Esophagus muscularis mucosa (tissue), 4 donors: ENCODE data around the gene SYNE1. TPM values are rescaled to one million over a fixed set of nuclear protein-coding genes. Genes with fewer than 3 reads are reported as not detected.

ENCODE experiments used
- DNase-seq: peaks from one replicate; pipeline ENCODE4 v3.0.0-alpha.2; 2017; ENCODE audit errors: extremely low spot score
- H3K27ac ChIP-seq, 4 donors: fragments of 200-600 bp; sonication (generic); replicated peaks in 1 of 4; 1 replicate in 3 of 4; 2 replicates in 1 of 4; pipeline ENCODE4 v1.5.1; 2016 to 2019; ENCODE audit warnings: mild to moderate bottlenecking in 1 of 4
- H3K27me3 ChIP-seq, 4 donors: fragments of 200-600 bp; sonication (generic); one replicate each; pipeline versions ENCODE4 v1.5.1 to v1.6.0; 2016 to 2019
- H3K36me3 ChIP-seq, 4 donors: fragments of 200-600 bp; sonication (generic); one replicate each; pipeline ENCODE4 v1.5.1; 2016 to 2019
- H3K4me1 ChIP-seq, 4 donors: fragments of 200-600 bp; sonication (generic); one replicate each; pipeline ENCODE4 v1.5.1; 2016 to 2019
- H3K4me3 ChIP-seq, 4 donors: fragments of 200-600 bp; sonication (generic); 1 replicate in 2 of 4; 2 replicates in 2 of 4; pipeline ENCODE4 v1.5.1; 2016 to 2019; ENCODE audit warnings: mild to moderate bottlenecking in 4 of 4, moderate library complexity in 1 of 4
- H3K9me3 ChIP-seq, 4 donors: fragments of 200-600 bp; sonication (generic); 1 replicate in 3 of 4; 2 replicates in 1 of 4; pipeline ENCODE4 v1.5.1; 2016 to 2019
- CTCF ChIP-seq, 3 experiments: fragments of 200-600 bp in 2 of 3; fragments of 450-650 bp in 1 of 3; sonication (generic) in 2 of 3; IDR thresholded peaks; one replicate each; pipeline ENCODE4 v1.5.1; 2017 to 2019; ENCODE audit warnings: antibody characterized with exemption in 3 of 3, mild to moderate bottlenecking in 2 of 3, moderate library complexity in 1 of 3
- EP300 ChIP-seq: sonication (generic); formaldehyde crosslinking; IDR thresholded peaks from one replicate; pipeline ENCODE4 v1.6.1; 2017; ENCODE audit warnings: antibody characterized with exemption
- POLR2A ChIP-seq: fragments of 450-650 bp; IDR thresholded peaks from one replicate; pipeline ENCODE4 v1.6.1; 2017; ENCODE audit warnings: antibody characterized with exemption, moderate library complexity, mild to moderate bottlenecking, low read depth
- POLR2AphosphoS5 ChIP-seq, 2 donors: sonication (generic); formaldehyde crosslinking; IDR thresholded peaks; one replicate each; pipeline ENCODE4 v1.6.1; 2017; ENCODE audit warnings: antibody characterized with exemption in 2 of 2
- WGBS: methylation state at CpG from one replicate; pipeline ENCODE4 v1.1.5; 2018; 5-methylcytosine and 5-hydroxymethylcytosine counted together
- intact Hi-C: fragments of 100-400 bp; cut with DNase I; formaldehyde crosslinking; loops from one replicate; pipeline ENCODE4 v1.15.1; 2023
- total RNA-seq, 4 donors: library from RNA; depleted of rRNA; stranded (reverse); fragments of >200 nt; gene quantifications; one replicate each; pipeline versions ENCODE4 v1.1.0 to v1.2.1, GENCODE V29; 2016

Gene SYNE1
- total RNA-seq, 4 donors from 2014 or later, result 151 to 196 (median 170) TPM

DNA sequence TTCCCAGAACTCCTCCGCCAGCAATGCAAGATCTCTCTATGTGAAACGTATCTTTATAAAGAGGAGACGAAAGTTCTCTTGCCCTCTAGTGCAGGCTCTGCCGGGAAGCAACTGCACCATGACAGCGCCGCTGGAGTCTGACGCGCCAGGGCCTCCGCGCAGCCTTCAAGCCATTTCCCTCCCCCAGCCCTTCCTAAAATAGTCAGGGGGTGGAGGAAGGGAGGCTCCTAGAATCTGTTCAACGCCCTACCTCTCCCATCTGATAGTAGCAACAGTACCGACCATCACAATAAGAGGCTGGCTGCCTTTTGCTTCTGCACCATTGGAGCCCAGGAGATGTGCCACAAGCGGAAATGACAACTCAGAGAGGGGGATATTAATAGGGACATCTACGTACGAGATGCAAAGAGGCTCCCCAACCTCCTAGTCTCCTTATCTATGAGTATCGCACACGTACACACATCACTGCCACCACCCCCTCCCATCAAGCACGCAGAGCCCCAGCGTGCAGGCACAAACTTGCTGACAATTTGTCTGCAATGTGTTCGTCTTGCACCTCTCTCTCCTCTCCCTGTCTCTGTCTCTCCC, 1.0 kb downstream of the SYNE1 start:
- peak overlapping the region; percentile 73 to 87 (median 79) for H3K4me3 ChIP-seq
- TF ChIP-seq CTCF (IDR thresholded peaks at IDR 0.05) (no peak), POLR2A (no peak), POLR2AphosphoS5 (IDR thresholded peaks at IDR 0.05) (peak; percentile 61 to 66), EP300 (no peak)
- DNase-seq, result no peak
- no peaks in the 10 kb centered on the region for H3K36me3 ChIP-seq
- H3K9me3 ChIP-seq, result no peaks in the 10 kb centered on the region
- H3K27ac ChIP-seq, result peak overlapping the region; percentile 74 to 85 (median 80)
- 4% methylated on average over 20 of the region's 20 CpGs for WGBS
- intact Hi-C loops, result no loop called here
- H3K27me3 ChIP-seq, result no peaks in the 10 kb centered on the region
- H3K4me1 ChIP-seq, result peaks cover 8 to 29% (median 18%) of the 10 kb centered on the region in 4 donors

GRCh38 chr6:152634773-152635172, 2.4 kb downstream of the SYNE1 start:
- intact Hi-C loops, result no loop called here
- Histone ChIP-seq H3K36me3 (no peaks in the 10 kb centered on the region), H3K27ac (peak overlapping the region in 1 of 4 donors; percentile 85), H3K4me3 (no peak overlapping the region), H3K4me1 (peaks cover 8 to 29% (median 18%) of the 10 kb centered on the region in 4 donors), H3K27me3 (no peaks in the 10 kb centered on the region), H3K9me3 (no peaks in the 10 kb centered on the region)
- no peak for DNase-seq
- 86% methylated on average over 3 of the region's 3 CpGs for WGBS
- TF ChIP-seq CTCF (IDR thresholded peaks at IDR 0.05), result no peak
- TF ChIP-seq POLR2AphosphoS5 (IDR thresholded peaks at IDR 0.05), result no peak
- TF ChIP-seq EP300, result no peak
- TF ChIP-seq POLR2A, result no peak

GRCh38 chr6:152632121-152632782, 4.9 kb downstream of the SYNE1 start:
- no peak for DNase-seq
- Histone ChIP-seq H3K36me3 (no peaks in the 10 kb centered on the region), H3K27ac (no peak overlapping the region), H3K9me3 (no peaks in the 10 kb centered on the region), H3K4me1 (peaks cover 4 to 22% (median 14%) of the 10 kb centered on the region in 4 donors), H3K4me3 (no peak overlapping the region), H3K27me3 (no peaks in the 10 kb centered on the region)
- intact Hi-C loops, result no loop called here
- 89% methylated on average over 2 of the region's 2 CpGs for WGBS
- no peak for TF ChIP-seq EP300
- no peak for TF ChIP-seq CTCF (IDR thresholded peaks at IDR 0.05)

DNA sequence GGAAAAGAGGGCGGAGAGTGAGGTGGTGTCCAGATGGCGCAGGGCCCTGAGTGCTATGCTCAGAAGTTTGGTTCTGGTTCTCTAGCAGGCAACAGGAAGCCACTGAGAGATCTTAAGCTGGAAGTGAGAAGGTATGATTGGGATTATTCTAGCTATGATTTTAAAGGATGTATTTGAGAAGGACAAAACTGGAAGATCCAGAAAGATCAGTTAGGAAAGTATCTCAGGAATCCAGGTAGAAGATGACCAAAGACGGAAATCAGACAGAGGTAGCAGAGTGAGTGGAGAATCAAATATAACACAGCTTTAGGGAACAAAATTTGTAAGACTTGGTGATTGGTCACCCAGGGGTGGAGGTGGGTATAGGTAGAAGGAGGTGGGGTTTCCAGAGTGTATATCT, 5.8 kb downstream of the SYNE1 start:
- no peak for DNase-seq
- intact Hi-C loops, result no loop called here
- Histone ChIP-seq H3K4me3 (no peak overlapping the region), H3K36me3 (peaks cover 0 to 5% (median 2%) of the 10 kb centered on the region in 4 donors), H3K4me1 (peaks cover 0 to 16% (median 10%) of the 10 kb centered on the region in 4 donors), H3K9me3 (no peaks in the 10 kb centered on the region), H3K27me3 (no peaks in the 10 kb centered on the region), H3K27ac (no peak overlapping the region)
- TF ChIP-seq CTCF (IDR thresholded peaks at IDR 0.05) (no peak), EP300 (no peak), POLR2A (no peak), POLR2AphosphoS5 (IDR thresholded peaks at IDR 0.05) (no peak)
- 97% methylated on average over 3 of the region's 3 CpGs for WGBS
